Measurements from ENCODE around the gene TRIM52. TPM values are rescaled to one million over a fixed set of nuclear protein-coding genes. Genes with fewer than 3 reads are reported as not detected.
A peak's percentile ranks its signal among the peaks of the same experiment; 100 is the strongest.

TRIM52 gene
- total and polyA plus RNA-seq, 2 of the 4 experiments (the other 2 are of a cell fraction) = 2.3 to 6.9 TPM

DNA sequence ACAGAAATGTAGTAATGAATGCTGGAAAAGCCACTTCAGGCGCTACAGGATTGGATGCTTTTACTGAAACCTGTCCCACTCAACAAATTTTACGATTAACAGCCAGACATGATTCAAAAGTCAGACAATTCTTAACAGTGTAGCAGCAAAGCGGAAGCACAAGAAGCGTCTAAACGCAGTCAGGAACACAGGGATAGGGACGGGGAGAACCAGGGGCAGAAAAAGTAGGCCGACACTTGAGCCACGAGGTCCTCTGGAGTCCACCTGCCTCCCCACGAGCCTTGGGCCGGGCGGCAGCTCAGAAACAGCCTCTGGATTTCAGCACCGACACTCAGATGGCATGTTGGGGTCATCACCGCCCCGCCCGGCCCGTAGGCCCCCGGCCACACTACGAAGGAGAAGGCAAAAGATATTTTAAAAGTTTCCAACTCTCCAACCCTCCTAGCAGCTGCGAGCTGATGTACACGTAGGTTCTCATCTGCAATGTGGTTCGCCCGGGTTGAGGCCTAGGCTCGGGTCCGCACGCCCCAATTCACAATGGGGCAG, 17.9 kb downstream of the TRIM52 start:
- Histone ChIP-seq H2AK5ac (ENCODE audit: low read depth, low read length) (peak overlapping the region; percentile 93), H3K4me1 (ENCODE audit: control insufficient read depth, insufficient read depth, low read length) (peaks cover 15% of the 10 kb centered on the region), H3K9me1 (ENCODE audit: insufficient read depth, low read length) (peaks cover 26% of the 10 kb centered on the region), H4K5ac (ENCODE audit: low read depth, low read length) (peak overlapping the region; percentile 58), H2AK9ac (replicated peaks; ENCODE audit: low read depth, low read length, poor library complexity) (peak overlapping the region; percentile 99), H4K20me1 (ENCODE audit: insufficient read depth, low read length) (peaks cover 61% of the 10 kb centered on the region), H4K91ac (ENCODE audit: insufficient read depth, low read depth, low read length) (peak overlapping the region; percentile 80), H3K79me1 (ENCODE audit: low read depth in 1 of 2, low read length in 2 of 2) (peaks cover 19 to 55% of the 10 kb centered on the region in 2 experiments), H3K27ac (ENCODE audit: insufficient read depth, low read length) (peak overlapping the region; percentile 88), H3K9ac (ENCODE audit: low read depth, low read length) (peak overlapping the region; percentile 91), H4K8ac (ENCODE audit: low read depth in 2 of 2, low read length in 2 of 2) (peak overlapping the region; percentile 80 to 89), H3K23ac (ENCODE audit: low read depth, low read length) (peak overlapping the region; percentile 49), H3K4me2 (ENCODE audit: low read depth, low read length) (peak overlapping the region; percentile 99), H3K4ac (ENCODE audit: low read depth, low read length) (peak overlapping the region; percentile 92), H3K27me3 (ENCODE audit: control insufficient read depth, insufficient read depth, low read length) (no peaks in the 10 kb centered on the region), H3K36me3 (ENCODE audit: control insufficient read depth, insufficient read depth, low read length) (peaks cover 44% of the 10 kb centered on the region), H3K18ac (ENCODE audit: low read depth, low read length) (peak overlapping the region; percentile 30; the same call in 1 of the 2 replicates), H2BK20ac (ENCODE audit: low read depth, low read length) (no peak overlapping the region), H2BK15ac (ENCODE audit: low read depth, low read length) (no peak overlapping the region), H3K4me3 (ENCODE audit: insufficient read depth, low read depth, low read length) (peak overlapping the region; percentile 85), H3K9me3 (ENCODE audit: control insufficient read depth, insufficient read depth, low read length) (no peaks in the 10 kb centered on the region), H2BK5ac (ENCODE audit: low read depth, low read length, poor library complexity, severe bottlenecking) (peak overlapping the region; percentile 89), H2BK120ac (ENCODE audit: low read depth, low read length) (0 out of 2 replicates have a peak overlapping the region, but pooled peaks have one; percentile 24), H3K56ac (ENCODE audit: extremely low read depth, insufficient read depth, low read length) (peak overlapping the region; percentile 80), H2AFZ (replicated peaks; ENCODE audit: low read length, poor library complexity) (peak overlapping the region; percentile 90), H3K14ac (replicated peaks; ENCODE audit: low read depth, low read length) (peak overlapping the region; percentile 80)
- TF ChIP-seq SMC3 (IDR thresholded peaks at IDR 0.05; ENCODE audit: low read depth, low read length) (no peak), RFX5 (IDR thresholded peaks at IDR 0.05; ENCODE audit: low read depth, low read length) (no peak), RCOR1 (IDR thresholded peaks at IDR 0.05; ENCODE audit: insufficient replicate concordance, low read length) (no peak), MAZ (IDR thresholded peaks at IDR 0.05; ENCODE audit: borderline replicate concordance, low read depth, low read length) (no peak), CHD1 (IDR thresholded peaks at IDR 0.05; ENCODE audit: low read depth, low read length) (no peak; the same call in 1 of the 2 replicates), CEBPB (IDR thresholded peaks at IDR 0.05; ENCODE audit: low read depth, low read length) (no peak), POLR2A (IDR thresholded peaks at IDR 0.05; ENCODE audit: low read depth, low read length) (no peak), RAD21 (IDR thresholded peaks at IDR 0.05; ENCODE audit: low read length) (no peak), FOS (IDR thresholded peaks at IDR 0.05; ENCODE audit: low read depth, low read length) (no peak), NFE2L2 (IDR thresholded peaks at IDR 0.05; ENCODE audit: low read depth, low read length) (no peak), MXI1 (IDR thresholded peaks at IDR 0.05; ENCODE audit: borderline replicate concordance, low read depth, low read length) (no peak), MAFK (IDR thresholded peaks at IDR 0.05; ENCODE audit: low read depth, low read length) (no peak), BHLHE40 (IDR thresholded peaks at IDR 0.05; ENCODE audit: low read depth, low read length) (no peak)
- TF ChIP-seq, protein P1, sequence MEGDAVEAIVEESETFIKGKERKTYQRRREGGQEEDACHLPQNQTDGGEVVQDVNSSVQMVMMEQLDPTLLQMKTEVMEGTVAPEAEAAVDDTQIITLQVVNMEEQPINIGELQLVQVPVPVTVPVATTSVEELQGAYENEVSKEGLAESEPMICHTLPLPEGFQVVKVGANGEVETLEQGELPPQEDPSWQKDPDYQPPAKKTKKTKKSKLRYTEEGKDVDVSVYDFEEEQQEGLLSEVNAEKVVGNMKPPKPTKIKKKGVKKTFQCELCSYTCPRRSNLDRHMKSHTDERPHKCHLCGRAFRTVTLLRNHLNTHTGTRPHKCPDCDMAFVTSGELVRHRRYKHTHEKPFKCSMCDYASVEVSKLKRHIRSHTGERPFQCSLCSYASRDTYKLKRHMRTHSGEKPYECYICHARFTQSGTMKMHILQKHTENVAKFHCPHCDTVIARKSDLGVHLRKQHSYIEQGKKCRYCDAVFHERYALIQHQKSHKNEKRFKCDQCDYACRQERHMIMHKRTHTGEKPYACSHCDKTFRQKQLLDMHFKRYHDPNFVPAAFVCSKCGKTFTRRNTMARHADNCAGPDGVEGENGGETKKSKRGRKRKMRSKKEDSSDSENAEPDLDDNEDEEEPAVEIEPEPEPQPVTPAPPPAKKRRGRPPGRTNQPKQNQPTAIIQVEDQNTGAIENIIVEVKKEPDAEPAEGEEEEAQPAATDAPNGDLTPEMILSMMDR (conservative IDR thresholded peaks at IDR 0.05; ENCODE audit: low read depth, low read length) = no peak
- TF ChIP-seq, protein P2, sequence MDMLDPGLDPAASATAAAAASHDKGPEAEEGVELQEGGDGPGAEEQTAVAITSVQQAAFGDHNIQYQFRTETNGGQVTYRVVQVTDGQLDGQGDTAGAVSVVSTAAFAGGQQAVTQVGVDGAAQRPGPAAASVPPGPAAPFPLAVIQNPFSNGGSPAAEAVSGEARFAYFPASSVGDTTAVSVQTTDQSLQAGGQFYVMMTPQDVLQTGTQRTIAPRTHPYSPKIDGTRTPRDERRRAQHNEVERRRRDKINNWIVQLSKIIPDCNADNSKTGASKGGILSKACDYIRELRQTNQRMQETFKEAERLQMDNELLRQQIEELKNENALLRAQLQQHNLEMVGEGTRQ (IDR thresholded peaks at IDR 0.05; ENCODE audit: low read depth, low read length) = no peak
- TF ChIP-seq, protein P3, sequence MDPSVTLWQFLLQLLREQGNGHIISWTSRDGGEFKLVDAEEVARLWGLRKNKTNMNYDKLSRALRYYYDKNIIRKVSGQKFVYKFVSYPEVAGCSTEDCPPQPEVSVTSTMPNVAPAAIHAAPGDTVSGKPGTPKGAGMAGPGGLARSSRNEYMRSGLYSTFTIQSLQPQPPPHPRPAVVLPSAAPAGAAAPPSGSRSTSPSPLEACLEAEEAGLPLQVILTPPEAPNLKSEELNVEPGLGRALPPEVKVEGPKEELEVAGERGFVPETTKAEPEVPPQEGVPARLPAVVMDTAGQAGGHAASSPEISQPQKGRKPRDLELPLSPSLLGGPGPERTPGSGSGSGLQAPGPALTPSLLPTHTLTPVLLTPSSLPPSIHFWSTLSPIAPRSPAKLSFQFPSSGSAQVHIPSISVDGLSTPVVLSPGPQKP (IDR thresholded peaks at IDR 0.05; ENCODE audit: borderline replicate concordance, low read depth, low read length) = no peak
- DNase-seq (no peak), ATAC-seq (ENCODE audit: low read depth) (no peak)
- in situ Hi-C loops (cut with MboI; ENCODE audit: low sequenced_read_pairs) = no loop called here
- 5% methylated on average over 4 of the region's 25 CpGs; no CpG with 5 or more reads in 1 of the 2 experiments for WGBS, 2 experiments (ENCODE audit: extremely low coverage in 2 of 2, insufficient read length in 1 of 2)
- BruUV-seq (replicated peaks) = no TSS peak
- POLR2A ChIA-PET (ENCODE audit: unreplicated experiment) = no interaction called here
- CTCF ChIA-PET = interaction anchor here (1.6 kb wide), 1 partner anchor 18 kb away, joined by 5 read pairs; the partner anchor contains the start of gene TRIM52
- dilution Hi-C loops (cut with HindIII; ENCODE audit: low sequenced_read_pairs, unreplicated experiment) = no loop called here
- intact Hi-C loops (cut with micrococcal nuclease) = loop anchor here (1.0 kb wide), 1 partner anchor 36 kb away; no protein-coding TSS in a partner anchor

Measured in IMR-90 (cell line).